NK-92 (cell line): ENCODE results near the gene NUP62.

Experiments
- DNase-seq: peaks from one replicate; lab custom pipeline; 2025; ENCODE audit not compliant: unreplicated experiment; lab: John Stamatoyannopoulos, UW

NUP62 gene

DNA sequence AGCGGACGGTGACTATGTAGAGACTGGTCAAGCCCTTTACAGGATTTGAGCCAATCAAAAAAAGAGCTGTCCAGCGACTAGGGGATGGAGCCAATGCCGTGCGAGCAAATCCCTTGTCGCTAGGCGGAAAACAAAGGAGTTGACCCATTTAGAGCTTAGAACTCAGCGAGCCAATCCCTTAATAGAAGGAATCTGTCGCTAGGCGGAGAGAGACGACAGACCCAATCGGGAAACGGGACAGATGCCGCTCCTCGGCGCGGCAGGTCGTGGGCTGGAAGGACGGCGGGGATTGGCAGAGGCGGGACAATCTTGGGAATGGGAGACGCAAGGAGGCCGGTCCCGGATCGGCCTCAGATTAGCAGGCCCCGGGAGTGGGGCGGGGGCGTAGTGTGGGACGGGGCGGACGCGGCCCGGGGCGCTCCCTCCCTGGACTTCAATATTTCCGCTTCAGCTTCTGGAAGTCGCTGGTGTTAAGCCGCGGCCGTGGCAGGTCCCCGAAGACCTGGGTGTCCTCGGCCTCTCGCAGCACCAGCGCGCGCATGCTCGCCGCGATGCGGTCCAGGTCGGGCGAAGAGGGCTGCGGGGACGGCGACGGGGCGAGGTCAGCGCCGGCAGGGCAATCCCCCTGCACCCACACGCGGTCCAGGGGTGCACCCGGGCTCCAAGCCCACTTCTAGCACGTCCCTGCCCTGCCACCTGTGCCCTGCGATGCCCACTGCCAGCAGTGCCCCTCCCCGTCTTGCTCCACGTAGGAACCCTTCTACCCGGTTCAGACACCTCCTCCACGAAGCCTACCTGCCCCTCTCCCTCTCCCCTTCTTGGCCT, 59.6 kb downstream of the NUP62 start:
- DNase-seq, result peak; percentile 65

DNA sequence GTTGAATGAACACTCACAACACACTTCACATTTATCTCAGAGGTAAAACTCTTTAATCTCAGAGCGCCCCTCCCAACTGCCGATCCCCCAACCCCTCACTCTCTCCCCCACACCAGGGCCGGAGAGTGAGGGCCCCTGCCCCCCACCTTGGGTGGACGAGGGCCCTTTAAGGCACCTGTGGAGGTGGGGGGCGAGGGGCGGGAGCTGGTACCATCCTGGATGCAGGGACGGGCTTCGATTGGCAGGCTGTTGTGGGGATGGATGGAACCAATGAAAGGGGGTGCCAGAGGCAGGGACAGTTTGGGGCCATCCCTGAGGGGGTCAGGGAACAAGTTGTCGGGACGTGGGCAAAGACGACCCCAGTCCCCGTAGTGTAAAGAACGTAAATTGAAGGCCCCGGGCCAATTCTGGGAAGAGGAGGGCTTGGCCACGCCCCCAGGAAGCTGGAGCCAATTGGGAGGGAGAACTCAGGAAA, 60.3 kb downstream of the NUP62 start:
- DNase-seq, result no peak

DNA sequence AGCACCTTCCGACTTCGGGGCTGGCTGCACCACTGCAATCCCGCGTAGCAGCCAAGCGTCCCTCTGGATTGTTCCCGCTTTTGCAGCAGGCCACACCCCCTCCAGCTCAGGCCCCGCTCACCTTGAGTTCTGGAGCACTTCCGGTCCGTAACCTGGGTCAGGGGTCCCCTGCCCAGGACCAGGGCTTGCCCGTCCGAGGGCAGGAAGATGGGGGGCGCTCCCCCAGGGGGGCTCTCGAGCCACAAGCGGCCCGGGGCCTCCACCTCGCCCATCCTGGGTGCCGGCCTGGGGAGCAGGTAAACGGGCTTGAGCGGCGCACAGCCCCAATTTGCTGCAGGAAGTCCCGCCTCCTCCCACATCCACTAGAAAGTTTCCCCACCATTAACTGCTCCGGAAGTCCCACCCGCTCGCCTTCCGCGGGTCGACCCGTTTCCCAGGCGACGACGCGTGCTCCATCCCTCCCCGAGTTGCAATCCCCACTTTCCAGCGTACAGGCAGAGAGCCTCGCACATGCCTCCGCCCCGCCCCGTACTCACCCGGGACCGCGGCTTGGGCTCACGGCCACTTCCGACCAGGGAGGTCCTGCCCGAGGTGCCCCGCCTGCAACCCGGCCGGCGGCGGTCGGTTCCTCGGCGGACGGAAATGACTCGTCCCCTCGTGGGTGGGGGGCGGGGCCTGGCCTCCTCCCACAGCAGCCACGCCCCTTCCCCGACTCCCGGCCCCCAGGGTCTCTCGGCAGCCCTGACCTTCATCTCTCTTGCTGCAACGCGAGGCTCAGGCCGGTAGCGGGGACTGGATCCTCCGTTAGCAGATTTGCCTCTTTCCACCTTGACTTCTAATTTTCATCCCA, 62.1 kb downstream of the NUP62 start, which contains the start of gene PNKP:
Gene PNKP (minus strand): TSS at position 644 of the 850 bp plus-strand sequence. CDS start 372 bp downstream, at position 272.
- peak; percentile 68 for DNase-seq

DNA sequence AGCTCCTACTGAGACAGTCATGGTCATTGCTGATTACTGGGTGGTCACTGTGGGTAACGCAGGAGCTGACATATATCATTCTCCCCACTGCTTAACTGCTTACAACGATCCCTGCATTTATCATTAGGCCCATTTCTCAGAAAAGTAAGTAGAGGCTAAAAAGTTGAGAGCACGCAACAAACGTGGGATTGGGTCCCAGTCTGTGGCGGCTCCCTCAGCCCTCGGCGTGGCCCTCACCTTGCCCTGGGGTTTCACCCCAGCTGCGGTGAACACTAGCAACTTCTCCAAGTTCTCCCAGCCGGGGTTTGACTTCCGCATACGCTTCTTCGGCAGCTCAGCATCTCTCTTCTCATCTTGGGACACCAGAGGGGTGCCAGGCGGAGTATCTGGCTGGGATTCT, 64.4 kb downstream of the NUP62 start:
- no peak for DNase-seq

DNA sequence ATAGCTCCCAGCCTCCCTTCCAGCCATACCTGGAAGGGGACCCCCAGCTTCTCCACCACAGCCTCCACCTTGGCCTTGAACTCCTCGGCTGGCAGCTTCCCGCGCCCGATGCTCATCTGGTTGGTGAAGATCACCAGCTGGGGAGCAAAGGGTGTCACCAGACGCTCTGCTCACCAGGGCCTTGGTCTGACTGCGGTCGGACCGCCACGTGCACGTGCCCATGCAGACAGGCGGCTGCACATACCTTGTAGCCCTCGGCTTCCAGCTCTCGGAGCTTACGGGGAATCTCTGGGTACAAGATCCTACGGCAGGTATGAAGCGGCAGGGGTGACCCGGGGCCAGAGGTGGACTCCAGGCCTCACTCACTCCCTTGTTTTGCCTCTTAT, 65.4 kb downstream of the NUP62 start:
- no peak for DNase-seq

DNA sequence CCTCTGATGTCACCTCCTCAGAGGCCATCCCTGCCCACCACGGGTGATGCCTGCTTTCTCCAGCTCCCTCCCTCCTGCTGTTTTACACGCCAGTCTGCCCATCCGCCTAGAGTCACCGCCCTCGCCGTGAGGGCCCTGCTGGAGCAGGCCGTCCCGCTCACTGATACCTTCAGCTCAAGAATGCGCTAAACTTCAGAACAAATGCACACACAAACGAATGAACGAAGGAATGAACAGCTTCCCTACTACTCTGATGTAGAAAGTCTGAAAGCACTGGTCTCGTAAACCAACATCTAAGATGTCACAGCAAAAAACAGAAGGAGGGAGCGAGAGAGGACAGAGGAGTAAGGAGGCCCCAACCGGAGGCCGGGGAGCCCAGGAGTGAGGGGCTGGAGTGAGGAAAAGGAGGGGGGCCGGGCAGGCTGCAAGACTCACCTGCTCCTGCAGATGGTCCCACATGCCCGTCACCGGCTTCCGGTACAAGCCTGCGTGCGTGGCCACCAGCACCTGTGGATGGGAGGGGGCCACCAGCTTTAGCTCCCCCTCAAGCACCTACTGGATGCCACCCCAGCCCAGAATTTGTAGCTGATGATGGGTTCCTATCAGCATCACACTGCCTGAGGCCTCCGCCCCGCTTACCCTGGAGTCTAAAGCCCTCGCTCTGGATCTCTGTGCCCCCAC, 65.9 kb downstream of the NUP62 start:
- DNase-seq, result no peak

DNA sequence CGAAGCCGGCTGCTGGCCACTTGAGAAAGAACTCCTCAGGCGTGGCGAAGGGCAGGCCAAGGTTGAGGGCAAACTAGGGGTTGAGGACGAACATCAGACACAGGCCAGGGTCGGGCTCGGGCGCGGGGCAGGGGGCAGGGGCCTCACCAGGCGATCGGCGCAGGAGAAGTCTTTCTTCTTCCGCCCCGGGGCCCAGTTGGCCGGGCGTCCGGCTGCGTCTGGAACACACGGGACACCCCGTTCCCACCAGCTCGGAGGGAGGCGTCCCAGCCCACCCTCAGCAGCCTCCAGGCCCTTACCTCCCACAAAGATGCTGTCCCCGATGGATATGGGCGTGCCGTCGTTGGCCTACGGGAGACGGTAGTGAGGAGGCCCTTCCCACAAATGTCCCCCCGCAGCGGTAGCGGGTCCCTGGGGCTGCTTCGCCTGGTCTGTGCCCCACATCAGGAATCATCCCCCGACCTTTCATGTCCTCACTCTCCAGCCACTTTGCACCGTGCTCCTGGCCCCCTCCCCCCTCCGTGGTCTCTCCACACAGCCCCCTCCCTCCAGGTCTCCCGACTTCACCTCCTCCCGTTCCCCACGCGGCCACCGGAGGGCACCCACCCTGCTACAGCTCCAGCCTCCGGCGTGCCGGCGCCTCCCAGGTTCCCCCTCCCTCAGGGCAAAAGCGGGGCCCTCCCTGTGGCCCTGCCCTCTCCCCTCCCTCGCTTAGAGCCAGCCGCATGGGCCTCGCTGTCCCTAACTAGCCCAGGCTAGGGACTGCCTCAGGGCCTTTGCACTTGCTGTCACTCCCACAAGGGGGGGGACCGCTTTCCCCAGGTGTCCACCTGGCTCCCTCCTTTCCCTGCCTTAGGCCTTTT, 66.7 kb downstream of the NUP62 start:
- no peak for DNase-seq

DNA sequence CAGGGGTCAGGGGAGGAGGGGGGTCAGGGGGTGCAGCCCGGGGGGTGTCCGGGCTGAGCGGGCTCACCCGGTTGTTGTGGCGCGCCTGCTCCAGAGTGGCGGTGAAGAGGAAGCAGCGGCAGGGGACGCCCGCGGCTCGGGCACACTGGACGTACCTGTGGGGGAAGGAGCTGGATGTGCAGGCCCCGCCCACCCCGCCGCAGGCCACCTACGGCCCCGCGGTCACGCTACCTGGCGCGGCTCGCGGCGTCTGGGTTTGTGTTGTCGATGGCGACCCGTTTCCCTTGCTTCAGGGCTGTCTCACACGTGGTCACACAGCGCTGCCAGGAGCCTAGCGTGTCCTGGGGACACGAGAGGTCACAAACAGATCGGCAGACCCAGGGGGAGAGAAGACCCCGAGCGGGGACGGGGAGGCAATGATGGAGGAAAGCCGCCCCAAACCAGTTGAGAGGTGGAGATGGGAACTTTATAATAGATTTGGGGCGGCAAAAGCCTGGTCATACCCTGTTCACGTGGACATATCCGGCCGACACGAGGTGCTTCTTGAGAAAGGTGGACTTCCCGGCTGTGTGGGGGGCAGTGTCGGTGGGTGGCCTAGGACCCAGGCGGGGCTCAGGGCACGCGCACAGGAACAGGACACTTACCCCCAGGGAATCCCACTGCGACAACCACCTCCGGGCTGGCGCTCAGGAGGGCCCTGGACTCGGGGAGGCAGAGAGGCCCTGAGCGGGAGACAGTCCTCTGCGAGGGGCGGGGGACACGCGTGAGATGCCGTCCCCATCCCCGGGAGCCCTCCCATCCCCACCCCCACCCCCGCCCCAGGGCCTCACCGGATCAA, 67.5 kb downstream of the NUP62 start:
- DNase-seq, result no peak

DNA sequence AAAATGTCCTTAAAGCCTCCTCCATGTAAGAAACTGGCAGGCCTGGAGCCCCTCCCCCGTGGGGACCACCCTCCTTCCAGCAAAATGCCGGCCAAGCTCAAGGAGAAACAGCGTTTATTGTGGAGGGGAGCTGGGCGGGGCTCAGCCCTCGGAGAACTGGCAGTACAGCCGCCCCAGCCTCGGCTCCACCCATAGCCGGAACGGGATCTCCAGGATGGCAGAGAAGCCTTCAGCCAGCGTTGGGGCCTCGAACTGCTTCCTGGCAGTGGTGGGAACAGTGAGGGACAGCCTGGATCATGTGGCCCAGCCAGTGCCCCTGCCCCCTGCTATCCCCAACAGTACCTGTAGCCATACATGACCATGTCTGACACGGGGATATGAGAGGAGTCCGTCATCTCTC, 68.2 kb downstream of the NUP62 start:
- DNase-seq, result no peak

DNA sequence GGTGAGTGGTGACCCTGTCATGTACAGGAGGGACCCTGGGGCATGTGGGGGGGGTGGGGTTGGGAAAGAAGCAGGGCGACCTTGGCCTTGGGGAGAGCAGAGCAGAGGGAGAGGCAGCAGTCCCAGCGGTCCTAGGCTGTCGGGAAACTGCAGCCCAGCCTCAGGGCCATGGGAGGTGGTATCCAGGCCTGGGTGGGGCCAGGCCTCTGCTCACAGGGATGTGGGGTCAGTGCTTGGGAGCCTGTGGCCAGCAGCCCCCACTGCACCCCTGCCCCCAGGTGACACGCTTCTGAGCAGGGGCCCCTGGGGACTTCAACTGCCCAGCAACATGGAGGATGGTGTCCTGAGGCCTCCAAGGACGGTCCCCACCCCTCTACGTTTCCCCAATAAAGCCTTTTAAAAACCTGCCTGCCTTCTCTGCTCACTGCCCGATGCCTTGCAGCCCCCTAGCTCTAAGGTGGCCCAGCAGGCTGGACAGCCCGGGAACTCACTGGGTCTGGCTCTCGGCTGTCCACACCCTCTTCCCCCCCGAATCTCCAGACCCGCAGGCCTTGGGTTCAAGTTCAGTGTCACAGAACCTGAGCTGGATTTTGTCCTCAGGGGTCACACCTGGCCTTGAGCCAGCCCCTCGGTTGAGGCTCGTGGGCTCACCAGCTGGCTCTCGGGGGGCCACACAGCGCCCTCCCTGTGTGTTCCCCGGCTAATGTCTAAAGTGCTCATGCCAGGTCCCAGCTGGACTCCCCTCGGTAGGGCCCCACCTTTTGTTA, 68.8 kb downstream of the NUP62 start:
- DNase-seq, result no peak

DNA sequence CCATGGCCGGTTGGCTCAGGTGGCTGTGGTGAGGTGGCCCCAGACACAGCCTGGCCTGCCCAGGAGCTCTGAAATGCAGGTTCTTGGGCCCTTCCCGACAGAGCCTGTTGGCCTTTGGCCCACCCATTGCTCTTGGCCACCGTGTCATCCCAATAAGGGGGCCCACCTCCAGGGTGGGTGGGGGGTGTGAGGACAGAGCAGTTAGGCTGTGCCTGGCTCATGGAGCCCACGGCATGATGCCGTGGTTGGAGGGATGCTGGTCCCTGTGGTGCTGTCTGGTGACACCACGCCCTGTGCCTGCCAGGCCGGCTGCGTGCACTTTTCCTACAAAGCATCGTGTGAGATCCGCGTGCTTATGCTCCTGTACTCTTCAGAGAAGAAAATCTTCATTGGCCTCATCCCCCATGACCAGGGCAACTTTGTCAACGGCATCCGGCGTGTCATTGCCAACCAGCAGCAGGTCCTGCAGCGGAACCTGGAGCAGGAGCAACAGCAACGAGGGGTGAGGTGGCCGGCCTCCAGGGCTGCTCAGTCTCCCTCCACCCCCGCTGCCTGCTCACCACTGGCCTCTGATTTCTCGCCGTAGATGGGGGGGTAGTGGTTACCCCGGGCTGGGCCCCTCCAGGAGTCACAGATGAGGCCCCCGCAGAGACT, 69.5 kb downstream of the NUP62 start:
- no peak for DNase-seq

DNA sequence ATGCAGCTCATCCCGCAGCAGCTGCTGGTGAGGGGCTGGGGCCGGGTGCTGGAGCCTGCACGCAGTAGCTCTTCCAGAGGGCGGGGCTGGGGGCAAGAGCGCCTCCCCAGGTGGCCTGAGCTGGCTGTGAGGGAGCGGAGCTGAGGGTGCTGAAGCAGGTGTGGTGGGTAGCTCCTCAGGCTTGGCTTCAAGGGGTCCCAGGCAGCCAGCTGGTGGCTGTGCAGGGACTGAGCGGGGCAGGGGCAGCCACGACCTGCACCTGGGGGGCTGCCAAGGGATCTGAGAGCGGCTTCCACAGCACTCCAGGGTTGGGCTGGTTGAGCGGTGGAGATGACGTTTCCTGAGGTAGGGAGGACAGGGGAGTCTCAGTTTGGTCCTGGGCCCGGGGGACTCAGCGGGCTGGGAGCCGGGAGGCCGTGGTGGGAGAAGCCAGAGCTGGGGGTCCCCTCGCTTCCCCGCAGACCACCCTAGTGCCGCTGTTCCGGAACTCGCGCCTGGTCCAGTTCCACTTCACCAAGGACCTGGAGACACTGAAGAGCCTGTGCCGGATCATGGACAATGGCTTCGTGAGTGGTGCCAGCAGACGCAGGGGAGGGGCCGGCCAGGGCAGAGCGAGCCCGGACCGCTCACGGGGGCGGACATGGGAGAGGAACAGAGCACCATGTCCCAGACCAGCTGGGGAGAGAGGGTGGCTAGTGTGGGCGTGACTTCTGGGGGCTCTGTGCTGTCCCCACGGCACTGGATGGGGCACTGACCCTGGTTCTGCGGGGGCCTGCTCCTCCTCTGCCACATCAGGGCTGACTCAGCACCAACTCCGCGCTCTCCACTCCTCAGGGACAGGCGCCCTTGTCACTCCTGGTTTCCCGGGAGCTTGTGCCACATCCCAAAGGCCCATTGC, 71.0 kb downstream of the NUP62 start:
- no peak for DNase-seq

DNA sequence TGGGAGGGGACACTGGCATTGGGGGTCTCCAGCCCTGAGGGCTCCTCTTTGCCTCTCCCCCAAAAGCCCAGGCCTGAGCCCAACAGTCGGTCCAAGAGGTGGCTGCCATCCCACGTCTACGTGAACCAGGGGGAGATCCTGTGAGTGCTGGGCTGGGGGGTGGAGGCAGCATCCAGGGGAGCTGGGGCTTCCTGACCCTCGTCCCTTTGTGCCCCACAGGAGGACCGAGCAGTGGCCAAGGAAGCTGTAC, 71.5 kb downstream of the NUP62 start:
- DNase-seq, result no peak

DNA sequence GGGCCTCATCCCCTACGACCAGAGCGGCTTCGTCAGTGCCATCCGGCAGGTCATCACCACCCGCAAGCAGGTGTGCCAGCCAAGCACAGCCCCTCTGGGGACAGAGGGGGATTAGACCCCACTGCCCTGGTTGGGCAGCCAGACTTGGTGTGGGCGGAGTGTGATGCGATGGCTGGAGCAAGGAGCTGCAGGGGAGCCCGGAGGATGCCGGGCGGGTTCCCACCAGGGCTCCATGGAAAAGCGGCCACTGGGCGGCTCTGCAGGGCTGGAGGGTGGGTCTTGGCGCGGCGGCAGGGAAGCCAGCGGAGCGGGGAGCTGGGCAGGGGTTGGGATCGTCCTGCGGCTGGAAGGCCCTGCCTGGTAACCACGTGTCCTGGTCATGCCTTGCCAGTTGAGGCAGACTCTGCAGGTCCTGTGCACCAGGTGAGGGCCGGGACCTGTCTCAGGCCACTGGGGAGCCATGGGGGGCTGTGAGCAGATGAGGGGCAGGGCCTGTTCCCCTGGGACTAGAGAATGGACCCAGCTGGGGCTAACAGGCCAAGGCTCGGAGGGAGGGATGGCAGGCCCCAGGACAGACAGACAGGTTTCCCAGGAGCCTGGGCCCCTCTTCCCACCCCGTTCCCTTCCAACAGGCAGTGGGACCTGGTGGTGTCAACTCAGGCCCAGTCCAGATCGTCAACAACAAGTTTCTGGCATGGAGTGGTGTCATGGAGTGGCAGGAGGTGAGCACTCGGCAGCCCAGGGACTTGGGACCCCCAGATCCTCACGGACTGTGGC, 72.1 kb downstream of the NUP62 start:
- no peak for DNase-seq
